ENCODE data around the gene ZNF169. TPM values are rescaled to one million over a fixed set of nuclear protein-coding genes. Genes with fewer than 3 reads are reported as not detected.

ZNF169 gene
- total RNA-seq = 10 to 100 TPM; 11.1 to 55.7 (median 21.4) TPM

DNA sequence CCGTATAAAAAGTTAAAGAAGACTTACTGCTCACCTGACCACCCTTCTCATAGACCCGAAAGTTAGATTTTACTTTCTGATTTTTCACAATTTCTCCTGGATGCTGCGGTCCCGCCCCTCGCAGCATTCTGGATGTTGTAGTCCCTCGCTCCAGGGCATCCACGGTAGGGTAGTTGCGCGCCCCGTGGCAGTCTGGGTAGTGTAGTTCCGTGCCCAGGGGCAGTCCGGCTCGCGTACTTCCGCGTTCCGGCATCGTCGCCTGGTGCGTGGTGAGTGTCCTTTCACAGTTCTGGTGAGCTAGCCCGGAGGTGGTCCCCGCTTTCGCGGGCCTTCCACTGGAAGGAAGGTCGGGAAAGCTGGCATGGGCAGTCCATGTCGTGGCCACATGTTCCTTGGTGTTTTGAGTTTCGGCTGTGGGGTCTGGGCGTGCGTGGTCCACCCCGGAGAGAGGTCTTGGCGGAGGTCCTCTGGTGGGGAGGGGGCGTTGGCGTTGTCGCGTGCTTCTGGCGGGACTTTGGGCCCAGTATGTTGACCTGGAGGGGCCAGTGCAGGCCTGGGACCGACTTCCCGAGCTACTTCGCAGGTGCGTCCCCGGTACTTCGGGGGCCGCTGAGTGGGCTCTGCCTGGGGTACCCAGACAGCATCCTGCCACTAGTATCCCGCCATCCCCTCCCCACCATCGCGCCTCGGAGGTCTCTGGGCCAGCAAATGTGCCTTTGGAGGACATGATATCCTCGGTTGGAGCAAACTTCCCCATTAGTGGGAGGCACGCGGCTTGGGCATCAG lies at the start of gene ZNF169:
Gene ZNF169 (plus strand): TSS at position 222 of the 786 bp plus-strand sequence. CDS start 19,515 bp downstream, outside the sequence.
- Histone ChIP-seq H3K27me3 (no peaks in the 10 kb centered on the region), H3K27ac (peak within 1 kb of the TSS; percentile 45 to 87 (median 79)), H3K36me3 (peaks cover 0 to 4% (median 0%) of the 10 kb centered on the region in 3 donors), H3K4me3 (peak within 1 kb of the TSS; percentile 56 to 95 (median 71)), H3K4me1 (peaks cover 0 to 16% (median 10%) of the 10 kb centered on the region in 4 donors), H3K9me3 (no peaks in the 10 kb centered on the region)
- TF ChIP-seq EP300 (IDR thresholded peaks at IDR 0.05) = peak in 1 of 2 donors; percentile 80
- TF ChIP-seq, protein P1, sequence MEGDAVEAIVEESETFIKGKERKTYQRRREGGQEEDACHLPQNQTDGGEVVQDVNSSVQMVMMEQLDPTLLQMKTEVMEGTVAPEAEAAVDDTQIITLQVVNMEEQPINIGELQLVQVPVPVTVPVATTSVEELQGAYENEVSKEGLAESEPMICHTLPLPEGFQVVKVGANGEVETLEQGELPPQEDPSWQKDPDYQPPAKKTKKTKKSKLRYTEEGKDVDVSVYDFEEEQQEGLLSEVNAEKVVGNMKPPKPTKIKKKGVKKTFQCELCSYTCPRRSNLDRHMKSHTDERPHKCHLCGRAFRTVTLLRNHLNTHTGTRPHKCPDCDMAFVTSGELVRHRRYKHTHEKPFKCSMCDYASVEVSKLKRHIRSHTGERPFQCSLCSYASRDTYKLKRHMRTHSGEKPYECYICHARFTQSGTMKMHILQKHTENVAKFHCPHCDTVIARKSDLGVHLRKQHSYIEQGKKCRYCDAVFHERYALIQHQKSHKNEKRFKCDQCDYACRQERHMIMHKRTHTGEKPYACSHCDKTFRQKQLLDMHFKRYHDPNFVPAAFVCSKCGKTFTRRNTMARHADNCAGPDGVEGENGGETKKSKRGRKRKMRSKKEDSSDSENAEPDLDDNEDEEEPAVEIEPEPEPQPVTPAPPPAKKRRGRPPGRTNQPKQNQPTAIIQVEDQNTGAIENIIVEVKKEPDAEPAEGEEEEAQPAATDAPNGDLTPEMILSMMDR (IDR thresholded peaks at IDR 0.05) = no peak
- TF ChIP-seq POLR2A (IDR thresholded peaks at IDR 0.05) = peak in 1 of 2 donors; percentile 19
- peak; percentile 78 to 87 for DNase-seq (ENCODE audit: low spot score in 2 of 2)
- WGBS, 2 donors = 2 to 4% methylated on average over 41 to 44 of the region's 50 CpGs

DNA sequence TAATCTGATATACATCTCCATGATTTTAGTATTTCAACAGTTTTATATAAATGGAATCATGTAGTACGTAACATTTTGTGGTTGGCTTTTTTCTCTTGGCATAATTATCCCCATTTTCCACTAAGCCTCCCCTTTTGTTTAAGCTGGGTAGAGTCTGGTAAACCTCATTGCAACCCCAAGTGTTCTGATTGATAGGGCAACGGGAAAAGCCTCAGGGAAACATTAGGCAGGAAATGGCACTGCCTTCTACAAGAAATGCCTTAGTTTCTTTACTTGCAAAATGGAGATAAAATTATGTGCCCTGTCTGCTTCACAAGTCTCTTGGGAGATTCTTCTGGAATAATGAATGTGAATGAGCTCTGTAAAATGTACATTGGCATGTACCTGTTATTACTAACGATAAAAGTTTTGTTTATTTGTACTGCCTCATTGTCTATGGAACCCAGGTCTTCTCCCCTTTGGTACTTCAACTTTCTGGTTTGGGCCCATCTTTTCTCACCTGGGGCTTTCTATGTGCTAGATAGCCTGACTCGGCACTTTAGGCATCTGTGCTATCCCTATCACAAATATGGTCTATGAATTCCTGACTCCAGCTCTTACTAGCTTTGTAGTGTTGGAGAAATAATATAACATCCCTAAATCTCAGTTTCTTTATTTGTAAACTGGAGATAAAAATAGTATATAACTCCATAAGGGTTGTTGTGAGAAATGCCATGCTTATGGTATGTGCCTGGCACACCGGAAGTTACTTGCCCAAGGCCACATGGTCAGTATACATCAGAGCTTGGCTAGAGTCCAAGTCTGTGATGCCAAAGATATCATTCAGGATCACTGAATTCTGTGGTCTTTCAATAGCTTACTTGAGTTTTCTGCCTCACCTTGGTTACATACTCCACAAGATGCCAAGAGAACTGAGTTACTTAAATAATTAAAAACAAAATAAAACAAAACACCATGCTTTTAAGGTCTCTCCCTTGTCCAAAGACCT lies 48.2 kb upstream of the ZNF169 start:
- Histone ChIP-seq H3K36me3 (no peaks in the 10 kb centered on the region), H3K9me3 (no peaks in the 10 kb centered on the region), H3K4me1 (peaks cover 0 to 5% (median 3%) of the 10 kb centered on the region in 4 donors), H3K4me3 (no peak overlapping the region), H3K27ac (no peak overlapping the region), H3K27me3 (no peaks in the 10 kb centered on the region)
- no peak for DNase-seq (ENCODE audit: low spot score in 2 of 2)
- WGBS, 2 donors = 72 to 80% methylated on average over 5 of the region's 5 CpGs
- no peak for TF ChIP-seq POLR2A (IDR thresholded peaks at IDR 0.05)
- TF ChIP-seq, protein P1 (IDR thresholded peaks at IDR 0.05) = no peak
- TF ChIP-seq EP300 (IDR thresholded peaks at IDR 0.05) = no peak

DNA sequence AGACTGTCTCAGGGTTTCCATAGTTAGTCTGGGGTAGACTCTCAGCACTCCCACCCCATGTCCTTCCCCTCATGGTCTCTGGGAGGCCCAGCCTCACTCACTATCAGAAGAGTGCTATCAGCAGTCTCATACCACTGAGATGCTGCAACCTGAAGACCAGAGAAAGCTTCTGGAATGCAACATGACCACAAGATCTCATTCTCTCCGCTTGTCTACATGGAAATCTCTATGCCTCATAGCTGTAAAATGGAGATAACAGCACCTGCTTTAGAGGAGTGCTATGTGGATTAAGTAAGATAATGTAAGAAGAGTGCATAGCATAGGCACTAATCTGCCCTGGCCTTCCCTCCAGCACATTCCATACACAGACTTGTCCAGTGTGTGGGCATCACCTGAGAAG lies 47.0 kb upstream of the ZNF169 start:
- Histone ChIP-seq H3K4me1 (peaks cover 0 to 5% (median 3%) of the 10 kb centered on the region in 4 donors), H3K9me3 (peaks cover 0 to 5% (median 0%) of the 10 kb centered on the region in 4 donors), H3K27ac (no peak overlapping the region), H3K36me3 (no peaks in the 10 kb centered on the region), H3K4me3 (no peak overlapping the region), H3K27me3 (no peaks in the 10 kb centered on the region)
- TF ChIP-seq POLR2A (IDR thresholded peaks at IDR 0.05) (no peak), EP300 (IDR thresholded peaks at IDR 0.05) (no peak)
- TF ChIP-seq, protein P1 (IDR thresholded peaks at IDR 0.05) = no peak
- DNase-seq (ENCODE audit: low spot score in 2 of 2) = no peak
- 85 to 94% methylated on average over 1 of the region's 1 CpG for WGBS, 2 donors

DNA sequence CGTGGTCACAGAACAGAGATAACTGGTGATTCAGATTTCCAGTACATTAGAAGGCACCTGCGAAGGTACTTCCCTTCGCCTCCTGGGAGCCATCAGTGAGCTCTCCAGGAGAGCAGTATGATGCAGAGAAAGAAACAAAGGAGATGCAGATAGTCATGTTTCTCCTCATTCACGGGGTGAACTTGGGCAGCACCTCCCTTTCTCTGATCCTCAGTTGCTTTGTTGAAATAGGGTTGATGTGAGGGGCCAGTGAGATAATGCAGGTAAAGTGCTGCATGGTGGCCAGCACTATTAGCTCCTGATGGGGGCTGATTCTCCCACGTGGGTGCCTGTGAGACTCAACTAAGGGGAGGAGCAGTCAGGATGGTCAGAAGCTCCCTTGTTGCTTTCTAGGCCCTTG lies 46.6 kb upstream of the ZNF169 start:
- no peak overlapping the region for H3K27ac ChIP-seq
- WGBS, 2 donors = 68 to 77% methylated on average over 5 of the region's 5 CpGs
- TF ChIP-seq EP300 (IDR thresholded peaks at IDR 0.05) = no peak
- TF ChIP-seq, protein P1 (IDR thresholded peaks at IDR 0.05) = no peak
- TF ChIP-seq POLR2A (IDR thresholded peaks at IDR 0.05) = no peak
- peaks cover 0 to 9% (median 0%) of the 10 kb centered on the region in 4 donors for H3K9me3 ChIP-seq
- no peak for DNase-seq (ENCODE audit: low spot score in 2 of 2)
- H3K27me3 ChIP-seq = no peaks in the 10 kb centered on the region
- H3K36me3 ChIP-seq = no peaks in the 10 kb centered on the region
- peaks cover 0 to 5% (median 3%) of the 10 kb centered on the region in 4 donors for H3K4me1 ChIP-seq
- no peak overlapping the region for H3K4me3 ChIP-seq

Measured in tibial nerve (tissue), 4 donors.